Stromal cell of bone marrow (primary cell): ENCODE data around the gene SPATA1.
"Not testable (repeated sequence)": the region's sequence is repeated elsewhere in the genome, so short reads cannot be mapped to it uniquely, and the experiment has no call there.

Experiments
- DNase-seq: peaks from one replicate; pipeline ENCODE4 v3.0.0-alpha.2; 2012; ENCODE audit warnings: low read depth

The SPATA1 gene

GRCh38 chr1:84506002-84506728 is at the start of gene SPATA1, which contains the start of gene GNG5:
Gene SPATA1 (plus strand): TSS chr1:84506386. CDS start chr1:84516360, 9,974 bp downstream.
Gene GNG5 (minus strand): TSS chr1:84506581. CDS start chr1:84506091, 490 bp downstream.
- DNase-seq = peak; percentile 94

GRCh38 chr1:84462118-84462517 is 44.1 kb upstream of the SPATA1 start:
- DNase-seq = no peak

GRCh38 chr1:84467298-84467697 is 38.9 kb upstream of the SPATA1 start:
- DNase-seq = no peak

- DNase-seq = no peak
Observed at GRCh38 chr1:84476225-84476624, 30.0 kb upstream of the SPATA1 start.

GRCh38 chr1:84478876-84479868 is 27.0 kb upstream of the SPATA1 start, which contains the start of gene RPF1:
Gene RPF1 (plus strand): TSS chr1:84479266. CDS start chr1:84479282, 16 bp downstream.
- peak; percentile 74 for DNase-seq

GRCh38 chr1:84479998-84480397 is 26.2 kb upstream of the SPATA1 start:
- no peak for DNase-seq

GRCh38 chr1:84480650-84481049 is 25.5 kb upstream of the SPATA1 start:
- no peak for DNase-seq

- no peak for DNase-seq
Observed at GRCh38 chr1:84481317-84481716, 24.9 kb upstream of the SPATA1 start.

- no peak for DNase-seq
Observed at GRCh38 chr1:84488107-84488506, 18.1 kb upstream of the SPATA1 start.

- DNase-seq = no peak
Observed at GRCh38 chr1:84489766-84490165, 16.4 kb upstream of the SPATA1 start.

- DNase-seq = no peak
Observed at GRCh38 chr1:84492726-84493125, 13.5 kb upstream of the SPATA1 start.

- no peak for DNase-seq
Observed at GRCh38 chr1:84493747-84494146, 12.4 kb upstream of the SPATA1 start.

- DNase-seq = no peak
Observed at GRCh38 chr1:84496498-84496897, 9.7 kb upstream of the SPATA1 start.

- no peak for DNase-seq
Observed at GRCh38 chr1:84497631-84498275, 8.4 kb upstream of the SPATA1 start.

- no peak for DNase-seq
Observed at GRCh38 chr1:84502927-84503326, 3.3 kb upstream of the SPATA1 start.

- DNase-seq = peak; percentile 48
Observed at GRCh38 chr1:84504580-84505492, 1.4 kb upstream of the SPATA1 start.

- DNase-seq = peak; percentile 26
Observed at GRCh38 chr1:84505493-84506001, 639 bp upstream of the SPATA1 start.

GRCh38 chr1:84506729-84507453 is 705 bp downstream of the SPATA1 start:
- no peak for DNase-seq

- DNase-seq = not testable (repeated sequence)
Observed at GRCh38 chr1:84507887-84508286, 1.7 kb downstream of the SPATA1 start.

- no peak for DNase-seq
Observed at GRCh38 chr1:84508510-84508909, 2.3 kb downstream of the SPATA1 start.
